Stomach (tissue), 9 donors: ENCODE data around the gene STK17B. TPM values are rescaled to one million over a fixed set of nuclear protein-coding genes. Genes with fewer than 3 reads are reported as not detected.

Experiments
- DNase-seq, 2 donors: peaks; one replicate each; pipeline versions ENCODE4 v3.0.0 to v3.0.0-alpha.2; 2013 to 2019
- H3K27ac ChIP-seq, 5 donors: fragments of 200-600 bp in 4 of 5; sonication (generic) in 4 of 5; one replicate each; pipeline ENCODE4 v1.5.1; 2013 to 2019; ENCODE audit warnings: mild to moderate bottlenecking in 1 of 5, moderate library complexity in 1 of 5
- H3K27me3 ChIP-seq, 3 donors: fragments of 200-600 bp; sonication (generic); one replicate each; pipeline ENCODE4 v1.5.1; 2017 to 2019; ENCODE audit warnings: mixed run types in 1 of 3
- H3K36me3 ChIP-seq, 4 donors: fragments of 200-600 bp; sonication (generic); 1 replicate in 3 of 4; 2 replicates in 1 of 4; pipeline ENCODE4 v1.5.1; 2016 to 2019
- H3K4me1 ChIP-seq, 4 donors: fragments of 200-600 bp; sonication (generic); one replicate each; pipeline ENCODE4 v1.5.1; 2016 to 2019
- H3K4me3 ChIP-seq, 4 donors: fragments of 200-600 bp; sonication (generic) in 3 of 4; one replicate each; pipeline ENCODE4 v1.5.1; 2016 to 2019; ENCODE audit warnings: mild to moderate bottlenecking in 1 of 4
- H3K9me3 ChIP-seq, 4 donors: fragments of 200-600 bp; sonication (generic); one replicate each; pipeline ENCODE4 v1.5.1; 2016 to 2019
- EP300 ChIP-seq: sonication (generic); formaldehyde crosslinking; IDR thresholded peaks from one replicate; pipeline ENCODE4 v1.6.1; 2017; ENCODE audit warnings: antibody characterized with exemption
- POLR2A ChIP-seq, 4 donors: fragments of 450-650 bp; IDR thresholded peaks; one replicate each; pipeline ENCODE4 v1.6.1; 2016; ENCODE audit warnings: antibody characterized with exemption in 4 of 4, control low read depth in 2 of 4, mild to moderate bottlenecking in 1 of 4, moderate library complexity in 1 of 4
- POLR2AphosphoS5 ChIP-seq, 3 donors: sonication (generic); formaldehyde crosslinking; IDR thresholded peaks; one replicate each; pipeline ENCODE4 v1.6.1; 2016; ENCODE audit warnings: antibody characterized with exemption in 3 of 3
- WGBS, 5 donors: extraction: QIAGEN DNeasy Blood & Tissue Kit in 3 of 5; methylation state at CpG; one replicate each; pipeline versions ENCODE4 v1.1.5 to v1.1.7; 2013 to 2018; 5-methylcytosine and 5-hydroxymethylcytosine counted together
- intact Hi-C: fragments of 100-400 bp; cut with DNase I; formaldehyde crosslinking; loops from one replicate; pipeline ENCODE4 v1.15.1; 2023; ENCODE audit warnings: low total_unique reads
- polyA plus RNA-seq, 3 donors: library from polyadenylated mRNA; stranded (reverse); fragments of 200-250 nt; gene quantifications; one replicate each; pipeline ENCODE4 v1.2.3, GENCODE V29; 2013
- total RNA-seq, 5 donors: library from RNA; depleted of rRNA; stranded (reverse); fragments of >200 nt; gene quantifications; one replicate each; pipeline versions ENCODE4 v1.1.0 to v1.2.3, GENCODE V29; 2014 to 2016
- TF ChIP-seq, protein P1 (sequence below), 7 experiments: fragments of 450-650 bp in 4 of 7; fragments of 200-600 bp in 3 of 7; sonication (generic) in 3 of 7; IDR thresholded peaks; one replicate each; pipeline ENCODE4 v1.5.1; 2016 to 2019; ENCODE audit warnings: antibody characterized with exemption in 7 of 7, control low read depth in 2 of 7, mild to moderate bottlenecking in 1 of 7
- donor health status: healthy with polysubstance abuse.
- donor health status: Bipolar disorder and iron deficiency.
- donor health status: healthy.

STK17B gene
- total and polyA plus RNA-seq, 8 donors: 3.4 to 76.4 (median 10.2) TPM

DNA sequence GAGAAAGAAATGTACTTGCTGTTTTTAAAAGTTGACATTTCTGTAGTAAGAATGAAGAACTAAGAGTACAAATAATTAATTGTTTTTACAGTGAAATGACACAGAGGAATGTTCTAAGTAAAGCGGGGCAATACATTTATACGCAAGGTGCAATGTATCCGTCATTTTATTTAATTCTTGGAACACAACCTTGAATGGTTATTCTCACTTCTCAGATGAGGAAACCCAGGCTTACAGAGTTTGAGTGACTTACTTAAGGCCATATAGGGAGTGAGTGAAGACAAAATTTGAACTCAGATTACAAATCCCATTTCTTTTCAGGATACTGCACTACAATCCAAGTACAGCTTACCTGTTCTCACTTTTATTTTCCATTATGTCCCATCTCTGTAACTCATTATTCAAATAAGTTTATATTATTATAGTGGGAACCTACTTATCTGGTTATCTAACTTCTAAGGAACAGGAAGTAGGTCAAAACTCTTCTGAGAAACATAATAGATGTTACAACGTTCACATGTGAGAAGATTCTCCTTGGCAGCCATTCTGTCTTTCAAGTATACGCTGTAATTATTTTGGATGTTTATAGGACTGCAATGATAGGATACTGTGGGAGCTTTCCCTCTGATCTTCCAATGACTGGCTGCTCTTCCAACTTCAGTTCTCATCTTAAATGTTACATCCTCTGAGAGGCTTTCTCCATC lies 12.3 kb upstream of the STK17B start:
- Histone ChIP-seq H3K27me3 (no peaks in the 10 kb centered on the region), H3K4me1 (peaks cover 0 to 6% (median 3%) of the 10 kb centered on the region in 4 donors), H3K36me3 (no peaks in the 10 kb centered on the region), H3K27ac (peak overlapping the region in 3 of 5 donors; percentile 32 to 66 (median 42)), H3K4me3 (no peak overlapping the region), H3K9me3 (no peaks in the 10 kb centered on the region)
- no peak for DNase-seq
- 67 to 76% (median 72%) methylated on average over 5 of the region's 5 CpGs for WGBS, 5 donors
- intact Hi-C loops: no loop called here
- no peak for TF ChIP-seq POLR2AphosphoS5 (IDR thresholded peaks at IDR 0.05)
- TF ChIP-seq POLR2A (IDR thresholded peaks at IDR 0.05): no peak
- TF ChIP-seq EP300: no peak
- TF ChIP-seq, protein P1, sequence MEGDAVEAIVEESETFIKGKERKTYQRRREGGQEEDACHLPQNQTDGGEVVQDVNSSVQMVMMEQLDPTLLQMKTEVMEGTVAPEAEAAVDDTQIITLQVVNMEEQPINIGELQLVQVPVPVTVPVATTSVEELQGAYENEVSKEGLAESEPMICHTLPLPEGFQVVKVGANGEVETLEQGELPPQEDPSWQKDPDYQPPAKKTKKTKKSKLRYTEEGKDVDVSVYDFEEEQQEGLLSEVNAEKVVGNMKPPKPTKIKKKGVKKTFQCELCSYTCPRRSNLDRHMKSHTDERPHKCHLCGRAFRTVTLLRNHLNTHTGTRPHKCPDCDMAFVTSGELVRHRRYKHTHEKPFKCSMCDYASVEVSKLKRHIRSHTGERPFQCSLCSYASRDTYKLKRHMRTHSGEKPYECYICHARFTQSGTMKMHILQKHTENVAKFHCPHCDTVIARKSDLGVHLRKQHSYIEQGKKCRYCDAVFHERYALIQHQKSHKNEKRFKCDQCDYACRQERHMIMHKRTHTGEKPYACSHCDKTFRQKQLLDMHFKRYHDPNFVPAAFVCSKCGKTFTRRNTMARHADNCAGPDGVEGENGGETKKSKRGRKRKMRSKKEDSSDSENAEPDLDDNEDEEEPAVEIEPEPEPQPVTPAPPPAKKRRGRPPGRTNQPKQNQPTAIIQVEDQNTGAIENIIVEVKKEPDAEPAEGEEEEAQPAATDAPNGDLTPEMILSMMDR (IDR thresholded peaks at IDR 0.05): no peak

DNA sequence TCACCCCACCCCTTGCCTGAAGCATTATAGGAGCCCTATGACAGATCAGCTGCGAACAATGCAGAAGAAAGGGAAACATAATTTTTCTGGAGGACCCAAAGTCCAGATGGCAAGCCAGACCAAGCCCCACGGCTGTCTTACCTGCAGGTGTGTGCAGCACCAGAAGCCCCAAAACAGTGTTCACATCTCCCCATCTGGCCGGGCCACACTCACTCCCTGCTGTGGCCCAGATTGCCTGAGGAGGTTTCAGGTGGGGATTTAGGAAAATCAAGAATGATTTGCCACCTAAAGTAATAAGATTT lies 11.7 kb upstream of the STK17B start:
- H3K9me3 ChIP-seq: no peaks in the 10 kb centered on the region
- no peak for TF ChIP-seq POLR2AphosphoS5 (IDR thresholded peaks at IDR 0.05)
- TF ChIP-seq, protein P1 (IDR thresholded peaks at IDR 0.05): no peak
- TF ChIP-seq EP300: no peak
- TF ChIP-seq POLR2A (IDR thresholded peaks at IDR 0.05): no peak
- H3K4me1 ChIP-seq: peaks cover 0 to 6% (median 3%) of the 10 kb centered on the region in 4 donors
- H3K36me3 ChIP-seq: no peaks in the 10 kb centered on the region
- WGBS, 5 donors: 65 to 90% (median 79%) methylated on average over 3 of the region's 3 CpGs
- H3K4me3 ChIP-seq: no peak overlapping the region
- H3K27me3 ChIP-seq: no peaks in the 10 kb centered on the region
- peak overlapping the region in 4 of 5 donors; percentile 19 to 66 (median 27) for H3K27ac ChIP-seq
- intact Hi-C loops: no loop called here
- no peak for DNase-seq

DNA sequence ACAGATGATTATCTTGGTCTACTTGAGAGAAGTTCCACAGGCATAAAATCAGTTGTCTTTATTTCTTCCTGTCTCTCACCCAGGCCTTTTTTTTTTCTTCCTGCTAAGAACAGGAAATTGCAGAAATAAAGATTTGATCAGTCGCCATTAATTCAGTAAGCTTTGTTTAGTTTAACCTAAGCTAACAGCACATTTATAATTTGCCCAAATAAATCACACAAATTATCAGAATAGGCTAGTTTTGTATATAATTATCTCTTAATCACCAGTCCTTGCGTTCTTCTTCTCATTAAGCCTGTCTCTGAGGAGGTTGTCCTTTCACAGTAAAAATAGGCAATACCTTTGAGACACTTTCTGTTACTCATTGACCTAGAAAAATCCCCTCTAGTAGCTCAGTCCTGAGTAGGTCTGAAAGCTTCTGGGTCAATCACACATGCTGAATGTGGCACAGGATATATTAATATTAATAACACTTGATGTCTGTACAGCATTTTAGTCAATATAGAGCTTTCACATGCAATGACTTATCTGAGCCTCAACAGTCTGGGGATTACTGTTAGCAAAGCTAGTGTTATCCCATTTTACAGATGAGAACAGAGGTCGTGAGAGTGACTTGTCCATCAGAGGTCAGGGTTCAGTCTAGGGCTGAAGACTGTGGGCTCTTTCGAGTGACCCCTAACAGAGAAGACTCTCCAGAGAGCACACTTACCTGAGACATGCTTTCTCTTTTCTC lies 11.2 kb upstream of the STK17B start:
- TF ChIP-seq POLR2A (IDR thresholded peaks at IDR 0.05) (no peak), POLR2AphosphoS5 (IDR thresholded peaks at IDR 0.05) (no peak), EP300 (no peak)
- TF ChIP-seq, protein P1 (IDR thresholded peaks at IDR 0.05): no peak
- Histone ChIP-seq H3K4me3 (no peak overlapping the region), H3K27me3 (no peaks in the 10 kb centered on the region), H3K36me3 (no peaks in the 10 kb centered on the region), H3K9me3 (no peaks in the 10 kb centered on the region), H3K27ac (peak overlapping the region in 4 of 5 donors; percentile 19 to 66 (median 27)), H3K4me1 (peaks cover 0 to 6% (median 3%) of the 10 kb centered on the region in 4 donors)
- 45 to 55% (median 54%) methylated on average over 4 of the region's 4 CpGs for WGBS, 5 donors
- intact Hi-C loops: no loop called here
- no peak for DNase-seq

DNA sequence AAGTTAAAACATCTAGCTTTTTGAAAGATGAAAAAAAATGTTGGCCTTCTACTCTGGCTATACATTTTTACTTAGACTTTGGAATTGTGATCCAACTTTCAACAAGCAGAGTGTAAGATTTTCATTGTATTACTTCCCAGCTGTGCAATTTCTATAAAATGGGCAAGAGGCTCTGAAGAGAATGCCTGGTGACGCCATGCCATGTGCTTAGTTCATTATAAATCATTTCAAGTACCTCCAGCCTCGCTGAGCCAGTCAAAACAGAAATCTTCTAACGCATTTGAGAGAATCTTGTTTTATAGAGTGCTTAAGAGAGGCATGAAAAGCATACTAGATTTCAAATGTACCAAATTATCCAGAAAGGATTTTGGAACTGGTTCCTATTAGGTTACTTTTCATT lies 10.1 kb upstream of the STK17B start:
- H3K36me3 ChIP-seq: no peaks in the 10 kb centered on the region
- H3K27ac ChIP-seq: no peak overlapping the region
- H3K27me3 ChIP-seq: no peaks in the 10 kb centered on the region

More for the DNA sequence above, 10.1 kb upstream of the STK17B start:
- WGBS, 5 donors: 82 to 91% (median 86%) methylated on average over 3 of the region's 3 CpGs
- intact Hi-C loops: no loop called here
- Histone ChIP-seq H3K4me3 (no peak overlapping the region), H3K9me3 (no peaks in the 10 kb centered on the region), H3K4me1 (peaks cover 0 to 6% (median 3%) of the 10 kb centered on the region in 4 donors)
- TF ChIP-seq POLR2AphosphoS5 (IDR thresholded peaks at IDR 0.05) (no peak), EP300 (no peak), POLR2A (IDR thresholded peaks at IDR 0.05) (no peak)
- TF ChIP-seq, protein P1 (IDR thresholded peaks at IDR 0.05): no peak
- DNase-seq: no peak
